GM21360 (cell line): Measurements from ENCODE around the gene TTC22.

Source experiments
- ATAC-seq: cut with Tn5 transposase; IDR thresholded peaks from one replicate; pipeline ENCODE4 v1.9.1; 2021; ENCODE audit warnings: mild to moderate bottlenecking, moderate library complexity; ENCODE audit not compliant: unreplicated experiment

TTC22 gene

DNA sequence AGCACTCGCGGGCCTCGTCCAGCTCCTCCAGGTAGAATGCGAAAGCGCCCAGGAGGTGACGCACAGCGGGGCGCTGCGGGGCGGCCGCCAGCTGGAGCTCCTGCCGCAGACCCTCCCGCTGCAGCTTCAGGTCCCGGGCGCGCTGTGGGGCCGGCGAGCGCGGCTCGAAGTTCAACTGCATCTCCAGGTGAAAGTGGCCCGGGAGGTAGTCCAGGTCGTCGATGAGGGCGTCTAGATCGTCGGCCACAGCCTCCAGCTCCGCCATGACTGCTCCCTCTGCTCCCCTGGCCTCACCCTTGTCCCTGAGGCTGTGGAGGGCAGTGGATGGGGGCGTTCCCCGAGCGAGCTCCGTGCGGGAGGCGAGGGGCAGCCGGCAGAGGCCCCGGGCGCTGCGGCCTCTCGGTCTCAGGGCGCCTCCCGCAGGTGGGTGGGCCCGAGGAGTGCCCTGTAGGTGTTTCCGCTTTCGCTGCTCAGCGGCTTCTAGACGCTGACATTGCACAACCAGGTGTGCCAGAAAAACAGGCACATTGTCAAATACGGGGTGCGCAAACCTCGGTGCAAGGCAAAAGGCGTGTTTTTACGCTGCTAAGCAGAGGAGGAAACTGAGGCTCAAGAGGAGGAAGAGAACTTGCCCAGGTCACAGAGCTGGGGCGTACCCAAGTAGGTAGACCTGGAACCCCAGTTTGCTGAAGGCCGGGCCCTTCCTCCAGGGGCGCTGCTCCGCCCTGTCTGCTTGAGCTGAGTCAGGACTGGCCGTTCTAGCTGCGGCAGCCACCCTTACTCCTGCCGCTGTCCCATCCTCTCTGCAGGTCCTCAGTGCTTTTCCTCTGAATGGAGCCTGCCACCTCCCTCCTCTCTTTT lies at the start of gene TTC22:
TTC22 (minus strand) TSS at position 425 of the 861 bp plus-strand sequence; CDS start at position 265, 160 bp downstream.
- ATAC-seq = peak; percentile 71

- ATAC-seq = no peak
Measured at GRCh38 chr1:54850737-54851136, 49.6 kb upstream of the TTC22 start.

- ATAC-seq = no peak
Measured at GRCh38 chr1:54850069-54850730, 49.1 kb upstream of the TTC22 start.

GRCh38 chr1:54849219-54850068 lies 48.3 kb upstream of the TTC22 start:
- ATAC-seq = no peak

GRCh38 chr1:54848134-54848948 lies 47.2 kb upstream of the TTC22 start:
- no peak for ATAC-seq

- no peak for ATAC-seq
Measured at GRCh38 chr1:54846716-54847284, 45.7 kb upstream of the TTC22 start.

DNA sequence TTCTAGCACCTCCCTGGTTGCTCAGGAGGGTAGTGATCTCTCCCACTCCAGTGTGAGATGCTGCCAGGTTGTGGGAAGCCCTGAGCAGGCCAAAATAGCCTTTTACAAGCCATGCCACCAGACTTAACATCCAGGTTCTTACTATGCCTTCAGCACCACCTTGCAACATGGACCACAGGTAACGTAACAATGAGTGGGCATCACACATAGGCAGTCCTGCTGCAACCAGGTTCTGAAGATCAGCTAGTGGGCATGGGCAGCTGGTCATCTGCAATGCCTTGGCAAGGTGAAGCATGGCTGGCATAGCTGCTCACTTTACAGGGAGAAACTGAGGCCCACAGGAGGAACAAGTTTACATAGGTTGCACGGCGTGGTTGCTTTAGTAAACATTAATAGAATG lies 45.2 kb upstream of the TTC22 start:
- ATAC-seq = no peak

GRCh38 chr1:54845772-54846171 lies 44.6 kb upstream of the TTC22 start:
- ATAC-seq = no peak

- ATAC-seq = no peak
Measured at GRCh38 chr1:54844564-54844963, 43.4 kb upstream of the TTC22 start.

DNA sequence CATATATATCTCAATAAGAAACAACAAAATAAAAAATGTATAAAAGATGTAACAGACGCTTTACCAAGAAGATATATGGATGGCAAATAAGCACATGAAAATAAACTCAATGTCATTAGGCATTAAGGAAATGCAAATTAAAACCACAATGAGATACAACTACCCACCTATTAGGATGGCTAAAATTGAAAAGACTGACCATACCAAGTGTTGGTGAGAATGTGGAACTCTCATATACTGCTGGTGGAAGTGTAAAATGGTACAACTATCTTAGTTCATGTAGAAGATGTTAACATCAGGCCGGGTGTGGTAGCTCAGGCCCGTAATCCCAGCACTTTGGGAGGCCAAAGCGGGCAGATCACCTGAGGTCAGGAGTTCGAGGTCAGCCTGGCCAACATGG lies 42.3 kb upstream of the TTC22 start:
- ATAC-seq = no peak

- ATAC-seq = no peak
Measured at GRCh38 chr1:54842963-54843362, 41.8 kb upstream of the TTC22 start.

GRCh38 chr1:54842206-54842915 lies 41.2 kb upstream of the TTC22 start:
- no peak for ATAC-seq

GRCh38 chr1:54839824-54840223 lies 38.7 kb upstream of the TTC22 start:
- ATAC-seq = no peak

- no peak for ATAC-seq
Measured at GRCh38 chr1:54838565-54839180, 37.5 kb upstream of the TTC22 start.

- no peak for ATAC-seq
Measured at GRCh38 chr1:54837002-54837853, 36.1 kb upstream of the TTC22 start.

- ATAC-seq = no peak
Measured at GRCh38 chr1:54836594-54836993, 35.5 kb upstream of the TTC22 start.

DNA sequence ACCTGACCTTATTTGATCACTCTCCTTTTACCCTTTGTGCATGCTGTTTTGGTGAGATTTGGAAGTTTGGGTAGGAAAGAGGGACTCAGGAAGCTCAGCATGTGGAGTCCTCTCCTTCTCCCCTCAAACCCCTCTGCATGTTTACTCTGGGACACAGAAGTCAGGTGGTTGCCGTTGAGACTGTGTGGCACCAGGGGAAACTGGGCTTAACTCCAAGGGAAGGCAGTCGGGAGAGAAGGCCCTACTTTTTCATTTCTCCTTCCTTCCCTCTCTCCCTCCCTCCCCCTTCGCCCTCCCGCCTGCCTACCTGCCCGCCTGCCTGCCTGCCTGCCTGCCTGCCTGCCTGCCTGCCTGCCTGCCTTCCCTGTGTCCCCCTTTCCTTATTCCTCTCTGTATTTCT lies 34.8 kb upstream of the TTC22 start:
- ATAC-seq = no peak
